Osteoblast (primary cell): ENCODE data around the gene FKRP. TPM values are rescaled to one million over a fixed set of nuclear protein-coding genes. Genes with fewer than 3 reads are reported as not detected.

Experiments used
- DNase-seq: peaks from one replicate; pipeline ENCODE4 v3.0.0; 2011; ENCODE audit warnings: low spot score, mixed read lengths; ENCODE audit not compliant: insufficient read length; ENCODE audit errors: missing footprints
- H2AFZ ChIP-seq: 2 replicates; pipeline ENCODE4 v1.6.0; 2011; ENCODE audit warnings: mild to moderate bottlenecking, low read length
- H3K27ac ChIP-seq: 2 replicates; pipeline ENCODE4 v1.5.1; 2011; ENCODE audit warnings: mild to moderate bottlenecking, low read depth, low read length, moderate library complexity
- H3K27me3 ChIP-seq: 2 replicates; pipeline ENCODE4 v1.6.0; 2012; ENCODE audit warnings: mild to moderate bottlenecking, control low read depth, inconsistent platforms, low read length, moderate library complexity; ENCODE audit not compliant: insufficient read depth
- H3K36me3 ChIP-seq: 2 replicates; pipeline ENCODE4 v1.5.1; 2011; ENCODE audit warnings: mild to moderate bottlenecking, low read length, control low read depth, moderate library complexity; ENCODE audit not compliant: insufficient read depth
- H3K4me1 ChIP-seq: 2 replicates; pipeline ENCODE4 v1.5.1; 2011; ENCODE audit warnings: mild to moderate bottlenecking, low read length, control low read depth, moderate library complexity; ENCODE audit not compliant: insufficient read depth
- H3K4me2 ChIP-seq: 2 replicates; pipeline ENCODE4 v1.6.0; 2011; ENCODE audit warnings: mild to moderate bottlenecking, low read length; ENCODE audit not compliant: insufficient read depth
- H3K4me3 ChIP-seq: fragments of 200-600 bp; sonication (generic); 3 replicates; pipeline ENCODE4 v1.5.1; 2012; ENCODE audit warnings: mild to moderate bottlenecking, low read length, inconsistent platforms; ENCODE audit not compliant: insufficient read depth
- H3K79me2 ChIP-seq: 2 replicates; pipeline ENCODE4 v1.6.0; 2012; ENCODE audit warnings: mild to moderate bottlenecking, low read length, control low read depth, inconsistent platforms; ENCODE audit not compliant: insufficient read depth
- H3K9me3 ChIP-seq: 2 replicates; pipeline ENCODE4 v1.5.1; 2011; ENCODE audit warnings: low read depth, low read length, control low read depth
- H4K20me1 ChIP-seq: 2 replicates; pipeline ENCODE4 v1.6.0; 2012; ENCODE audit warnings: mild to moderate bottlenecking, low read length, control low read depth; ENCODE audit not compliant: insufficient read depth
- CTCF ChIP-seq: IDR thresholded peaks from 2 replicates; pipeline ENCODE4 v1.5.1; 2011; ENCODE audit warnings: mild to moderate bottlenecking, low read depth, low read length, moderate library complexity; ENCODE audit errors: extremely low read depth
- total RNA-seq: library from RNA; depleted of rRNA; stranded (reverse); fragments of >200 nt; gene quantifications from 2 replicates; pipeline ENCODE4 v1.2.3, GENCODE V29; 2012

The FKRP gene
- total RNA-seq, 1 donor: 18.5 TPM

DNA sequence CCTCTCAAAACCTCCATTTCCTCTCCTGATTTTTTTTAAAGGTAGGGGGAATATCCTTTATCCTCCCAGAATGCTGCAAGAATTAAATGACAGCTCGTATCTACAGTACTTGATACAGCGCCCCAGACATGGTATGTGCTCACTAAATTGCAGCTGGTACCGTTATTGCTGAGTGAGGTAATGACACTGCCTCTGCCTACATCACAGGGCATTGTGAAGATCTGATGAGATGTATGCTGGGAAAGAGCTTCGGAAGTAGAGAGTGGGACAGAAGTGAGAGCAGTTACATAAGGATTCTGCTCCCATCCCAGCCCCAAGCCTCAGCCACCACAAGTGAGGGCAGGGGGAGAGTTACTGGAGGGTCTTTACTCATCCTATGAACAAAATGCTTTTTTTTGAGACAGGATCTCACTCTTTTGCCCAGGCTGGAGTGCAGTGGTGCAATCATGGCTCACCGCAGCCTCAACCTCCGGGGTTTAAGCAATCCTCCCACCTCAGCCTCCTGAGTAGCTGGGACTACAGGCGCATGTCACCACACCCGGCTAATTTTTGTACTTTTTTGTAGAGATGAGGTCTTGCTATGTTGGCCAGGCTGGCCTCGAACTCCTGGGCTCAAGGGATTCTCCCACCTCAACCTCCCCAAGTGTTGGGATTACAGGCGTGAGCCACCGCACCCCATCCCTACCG lies 1.7 kb upstream of the FKRP start:
- H4K20me1 ChIP-seq: peaks cover 53% of the 10 kb centered on the region
- no peaks in the 10 kb centered on the region for H3K27me3 ChIP-seq
- H3K9me3 ChIP-seq: no peaks in the 10 kb centered on the region
- peaks cover 77% of the 10 kb centered on the region for H3K79me2 ChIP-seq
- H3K4me1 ChIP-seq: peaks cover 15% of the 10 kb centered on the region
- H2AFZ ChIP-seq: no peak overlapping the region
- H3K4me2 ChIP-seq: peak overlapping the region; percentile 87
- no peak overlapping the region for H3K27ac ChIP-seq
- peak; percentile 83 for DNase-seq
- no peak for TF ChIP-seq CTCF
- H3K36me3 ChIP-seq: peaks cover 19% of the 10 kb centered on the region
- no peak overlapping the region for H3K4me3 ChIP-seq

- no peaks in the 10 kb centered on the region for H3K9me3 ChIP-seq
- peak overlapping the region; percentile 47 for H3K27ac ChIP-seq
- peak overlapping the region; percentile 87 for H3K4me2 ChIP-seq
- H3K36me3 ChIP-seq: peaks cover 19% of the 10 kb centered on the region
- no peaks in the 10 kb centered on the region for H3K27me3 ChIP-seq
- H2AFZ ChIP-seq: no peak overlapping the region
- peaks cover 45% of the 10 kb centered on the region for H4K20me1 ChIP-seq
- peak; percentile 95 for DNase-seq
- peaks cover 68% of the 10 kb centered on the region for H3K79me2 ChIP-seq
- H3K4me3 ChIP-seq: peak overlapping the region; percentile 92
- TF ChIP-seq CTCF: no peak
- peaks cover 15% of the 10 kb centered on the region for H3K4me1 ChIP-seq
Observed at GRCh38 chr19:46745030-46745429, 827 bp upstream of the FKRP start.

- peaks cover 15% of the 10 kb centered on the region for H3K4me1 ChIP-seq
- peaks cover 54% of the 10 kb centered on the region for H3K79me2 ChIP-seq
Observed at GRCh38 chr19:46746281-46747057, 612 bp downstream of the FKRP start, which contains the start of gene STRN4. TSS of gene STRN4 (minus strand) at chr19:46746450. CDS start at chr19:46746430, 20 bp downstream.

More at GRCh38 chr19:46746281-46747057, 612 bp downstream of the FKRP start, which contains the start of gene STRN4:
- Histone ChIP-seq H2AFZ (peak within 1 kb of the TSS; percentile 59), H3K4me2 (peak within 1 kb of the TSS; percentile 92), H4K20me1 (peaks cover 33% of the 10 kb centered on the region), H3K4me3 (peak within 1 kb of the TSS; percentile 92), H3K27me3 (no peaks in the 10 kb centered on the region), H3K9me3 (no peaks in the 10 kb centered on the region), H3K36me3 (peaks cover 22% of the 10 kb centered on the region), H3K27ac (peak within 1 kb of the TSS; percentile 51)
- no peak for TF ChIP-seq CTCF
- peak; percentile 99 for DNase-seq
